GM18520 (cell line): ENCODE data around the gene CDK1.
"Not testable (repeated sequence)": the region's sequence is repeated elsewhere in the genome, so short reads cannot be mapped to it uniquely, and the experiment has no call there.

Source experiments
- ATAC-seq: cut with Tn5 transposase; IDR thresholded peaks from one replicate; pipeline ENCODE4 v1.9.1; 2021; ENCODE audit not compliant: unreplicated experiment

Gene CDK1

DNA sequence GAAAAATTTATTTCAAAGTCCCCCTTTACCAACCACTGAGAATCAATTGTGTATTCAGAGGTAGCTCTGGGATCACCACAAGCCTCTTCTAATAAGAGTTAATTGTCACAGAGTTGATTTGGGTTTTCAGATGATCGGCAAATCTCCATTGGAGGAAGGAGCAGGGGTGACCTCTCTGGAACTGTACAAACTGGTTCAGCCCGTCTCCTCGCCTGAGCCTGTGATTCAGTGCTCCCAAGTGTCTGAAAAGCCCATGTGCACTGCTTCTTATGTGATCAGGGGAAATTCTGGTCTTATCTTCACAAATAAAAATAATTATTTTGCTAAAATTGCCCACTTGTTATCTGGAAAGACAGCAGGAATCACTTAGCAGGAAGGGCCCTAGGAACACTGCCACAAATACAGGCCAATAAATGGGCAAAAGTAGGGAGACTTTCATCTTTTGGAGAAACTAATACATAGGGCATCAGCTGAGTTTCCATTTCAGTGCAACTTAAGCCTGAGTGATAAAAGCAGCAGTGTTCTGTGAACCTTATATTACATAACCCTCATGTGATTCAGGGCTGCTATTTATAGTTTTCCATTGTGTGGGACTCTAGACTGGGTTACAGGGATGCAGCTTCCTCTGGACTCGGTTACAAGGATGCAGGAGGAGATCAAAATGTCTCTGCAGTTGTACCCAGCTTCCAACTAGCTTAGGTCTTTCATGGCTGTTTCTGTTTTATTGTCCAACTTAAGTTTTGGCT lies 32.3 kb downstream of the CDK1 start:
- no peak for ATAC-seq

DNA sequence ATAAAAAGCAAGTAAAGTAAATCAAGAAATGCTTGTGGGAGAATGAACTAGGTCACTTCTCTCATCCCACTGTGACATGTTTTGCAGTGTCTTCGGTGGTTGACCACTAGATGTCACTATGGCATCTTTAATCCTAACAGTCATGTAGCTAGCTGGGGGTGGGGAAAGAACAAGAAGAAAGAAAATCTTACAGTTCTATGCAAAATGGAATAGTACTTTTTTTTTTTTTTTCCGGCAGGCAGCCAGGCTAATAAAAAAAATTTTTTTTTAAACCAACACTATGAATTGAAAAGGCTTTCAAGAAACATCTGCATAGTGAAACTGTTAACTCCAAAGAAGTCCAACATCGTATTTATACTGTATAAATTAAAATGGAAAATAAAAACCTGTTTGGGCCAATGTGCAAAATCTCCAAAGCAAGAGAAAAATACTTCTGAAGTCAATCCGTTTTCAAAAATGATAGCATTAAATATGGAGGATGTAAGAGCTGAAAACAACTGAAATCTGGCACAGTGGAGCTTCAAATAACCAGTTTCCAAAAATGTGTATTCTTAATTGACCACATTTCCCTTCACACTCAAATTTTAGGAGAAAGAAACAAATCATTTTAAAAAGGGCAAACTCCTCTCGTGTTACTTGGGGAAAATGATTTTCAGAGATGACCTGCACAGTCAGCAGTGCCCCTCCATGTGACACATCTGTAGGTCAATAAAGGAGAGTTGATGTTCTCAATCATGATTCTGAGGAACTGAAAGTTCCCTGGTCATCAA lies 38.5 kb downstream of the CDK1 start:
- ATAC-seq = peak; percentile 80

DNA sequence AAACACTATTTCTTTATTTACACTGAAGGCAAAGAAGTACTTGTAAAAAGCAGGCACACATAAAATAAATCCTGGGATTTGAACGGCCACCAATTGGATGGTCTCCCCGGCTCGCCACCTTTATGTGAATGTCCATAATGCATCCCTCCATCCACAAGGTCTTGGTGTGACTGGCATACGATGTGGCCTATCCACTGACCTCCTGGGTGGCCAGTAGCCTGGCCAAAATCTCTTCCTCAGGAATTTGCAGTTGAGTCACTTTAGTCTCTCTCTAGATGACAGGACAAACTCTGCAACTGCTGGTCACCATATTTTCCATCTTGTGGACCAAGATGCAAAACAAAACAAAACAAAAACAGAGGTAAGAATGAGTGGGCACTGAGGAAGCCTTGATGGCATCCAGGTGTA lies 39.1 kb downstream of the CDK1 start:
- no peak for ATAC-seq

DNA sequence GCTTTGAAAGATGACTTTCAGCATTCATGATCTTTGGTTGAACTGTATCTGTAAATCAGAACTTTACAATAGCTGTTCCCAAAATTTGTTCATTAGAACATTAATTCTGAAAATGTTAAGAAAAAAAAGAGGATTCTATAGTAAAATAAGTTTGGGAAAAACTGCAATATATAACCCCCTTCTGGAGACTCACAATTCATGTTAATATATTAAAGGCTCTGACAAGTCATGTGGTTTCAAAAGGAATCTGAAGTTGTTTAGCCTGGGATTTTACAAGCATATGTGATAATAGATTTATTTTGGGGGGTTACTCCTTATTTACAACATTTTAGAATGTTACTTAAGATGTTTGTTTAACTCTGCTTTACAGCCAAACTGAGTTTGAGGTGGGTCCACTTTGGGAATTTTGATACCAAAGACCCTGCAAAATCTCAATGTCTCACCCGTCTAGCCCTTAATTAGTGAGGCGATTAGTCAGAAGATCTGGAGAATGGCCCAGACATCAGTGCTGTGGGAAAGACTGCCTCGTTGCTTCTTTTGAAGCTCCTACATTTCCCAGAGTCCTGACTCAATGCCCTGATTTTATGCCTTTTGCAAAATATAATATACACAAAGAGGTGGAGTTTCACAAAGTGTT lies 40.0 kb downstream of the CDK1 start:
- no peak for ATAC-seq

DNA sequence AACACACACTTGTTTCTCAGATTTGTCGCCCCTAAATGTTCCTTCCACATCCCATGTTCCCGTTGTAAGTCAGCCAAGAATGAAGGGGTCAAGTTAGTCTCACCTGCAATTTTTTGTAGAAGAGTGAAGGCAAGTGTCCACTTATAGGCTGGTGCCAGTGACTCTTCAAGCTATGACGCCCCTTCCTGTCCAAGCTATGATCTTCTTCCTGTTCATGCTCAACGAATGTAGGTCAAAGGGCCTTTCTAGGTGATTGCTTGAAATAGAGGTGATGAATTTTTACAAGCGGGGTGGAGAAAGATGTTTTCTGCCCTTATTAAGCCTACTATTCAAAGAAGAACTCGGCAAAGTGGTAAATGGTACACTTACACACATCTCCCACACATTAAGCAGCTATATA lies 41.0 kb downstream of the CDK1 start:
- ATAC-seq = no peak

DNA sequence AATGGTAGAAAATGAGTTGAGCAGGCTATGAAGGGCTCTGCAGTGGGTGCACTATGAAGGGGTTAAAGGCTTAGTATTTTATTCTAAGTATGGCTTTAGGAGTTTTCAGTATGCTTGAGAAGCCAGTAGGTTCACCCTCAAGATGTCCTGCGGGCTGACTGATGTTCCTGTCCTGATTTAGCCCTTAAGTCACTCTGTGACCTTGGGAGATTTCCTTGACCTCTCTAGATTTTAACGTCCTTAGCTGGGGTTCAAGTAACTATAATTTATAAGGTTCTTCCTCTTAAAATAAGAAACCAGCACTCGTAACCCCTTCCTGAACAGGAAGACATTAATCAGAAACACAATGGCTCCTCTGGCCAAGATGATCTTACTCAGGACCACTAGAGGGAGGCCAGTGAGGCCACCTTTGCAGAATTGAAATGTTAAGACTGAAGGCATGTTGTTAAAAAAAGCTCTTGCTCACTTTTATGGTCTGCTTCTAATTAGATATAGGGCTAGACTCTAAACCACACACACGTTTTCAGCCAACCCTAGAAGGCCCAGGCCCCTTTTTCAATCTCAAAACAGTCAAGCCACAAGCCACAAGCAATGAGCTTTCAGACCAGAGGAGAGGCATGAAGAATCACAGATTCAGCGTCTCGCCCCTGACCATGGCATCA lies 41.9 kb downstream of the CDK1 start:
- ATAC-seq = peak; percentile 34

DNA sequence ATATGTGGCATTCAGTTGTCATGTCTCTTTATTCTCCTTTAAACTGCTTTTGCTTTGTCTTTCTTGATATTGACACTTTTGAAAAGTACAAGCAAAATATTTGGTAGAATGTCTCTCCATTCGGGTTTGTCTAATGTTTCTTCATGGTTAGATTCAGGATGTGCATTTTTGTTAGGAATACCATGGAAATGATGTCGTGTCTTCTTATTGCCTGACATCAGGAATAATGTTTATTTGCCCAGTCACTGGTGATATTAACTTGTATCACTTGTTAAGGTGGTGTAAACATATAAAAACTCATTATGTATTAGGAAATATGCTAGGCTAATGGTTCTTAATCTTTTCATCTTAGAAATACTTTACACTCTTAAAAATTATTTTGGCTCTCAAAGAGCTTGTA lies 43.4 kb downstream of the CDK1 start:
- no peak for ATAC-seq

DNA sequence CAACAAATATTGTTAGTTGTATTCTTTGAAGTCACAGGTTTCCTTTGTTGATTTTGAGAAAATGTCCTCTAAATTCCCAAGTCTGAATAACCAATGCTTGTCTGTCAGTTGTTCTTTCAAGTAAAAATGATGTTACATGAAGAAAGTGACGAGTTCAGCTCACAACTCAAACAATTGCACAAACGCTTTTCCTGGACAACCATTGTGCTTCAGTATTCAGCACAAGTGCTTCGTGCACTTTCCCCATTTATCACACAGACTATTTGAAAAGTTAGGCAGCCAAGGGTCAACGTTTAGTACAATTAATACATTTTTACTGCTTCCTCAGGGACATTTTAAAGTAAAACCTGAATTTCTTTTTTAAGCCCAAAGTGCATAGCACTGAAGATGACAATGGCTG lies 44.5 kb downstream of the CDK1 start:
- ATAC-seq = no peak

DNA sequence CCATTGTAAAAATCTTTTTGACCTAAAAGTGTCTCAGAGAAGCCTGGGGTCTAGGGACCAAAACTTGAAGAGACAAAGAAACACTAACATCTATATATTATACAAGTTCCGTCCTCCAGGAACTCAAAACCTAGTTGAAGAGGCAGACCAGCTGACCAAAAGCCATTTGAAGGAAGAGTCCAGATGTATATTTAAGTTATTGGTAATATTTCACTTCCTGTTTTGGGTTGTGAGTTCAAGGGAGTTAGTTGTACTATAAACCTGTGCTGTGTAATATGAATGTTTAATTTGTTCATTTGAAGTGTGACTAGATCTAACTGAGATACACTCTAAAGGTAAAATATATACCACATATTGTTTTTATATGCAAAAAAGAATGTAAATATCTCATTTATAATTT lies 45.0 kb downstream of the CDK1 start:
- no peak for ATAC-seq

DNA sequence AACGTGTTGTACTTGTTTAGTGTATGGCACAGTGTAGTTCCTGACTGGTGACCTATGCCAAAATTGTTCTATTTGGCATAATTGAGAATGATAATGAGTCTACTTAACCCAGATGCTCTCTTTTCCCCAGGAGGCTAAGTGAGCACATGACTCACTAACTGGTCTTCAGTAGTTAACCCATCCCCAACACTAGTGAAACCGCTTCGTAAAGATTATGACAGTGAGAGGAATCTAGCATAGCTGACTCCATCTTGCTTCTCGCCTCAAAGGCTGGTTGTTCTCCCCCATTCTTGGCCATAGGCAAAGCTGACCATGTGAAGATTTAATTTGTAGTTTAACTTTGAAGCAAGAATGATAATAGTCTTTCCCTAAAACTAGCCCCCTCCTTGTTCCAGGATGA lies 47.2 kb downstream of the CDK1 start:
- ATAC-seq = no peak

DNA sequence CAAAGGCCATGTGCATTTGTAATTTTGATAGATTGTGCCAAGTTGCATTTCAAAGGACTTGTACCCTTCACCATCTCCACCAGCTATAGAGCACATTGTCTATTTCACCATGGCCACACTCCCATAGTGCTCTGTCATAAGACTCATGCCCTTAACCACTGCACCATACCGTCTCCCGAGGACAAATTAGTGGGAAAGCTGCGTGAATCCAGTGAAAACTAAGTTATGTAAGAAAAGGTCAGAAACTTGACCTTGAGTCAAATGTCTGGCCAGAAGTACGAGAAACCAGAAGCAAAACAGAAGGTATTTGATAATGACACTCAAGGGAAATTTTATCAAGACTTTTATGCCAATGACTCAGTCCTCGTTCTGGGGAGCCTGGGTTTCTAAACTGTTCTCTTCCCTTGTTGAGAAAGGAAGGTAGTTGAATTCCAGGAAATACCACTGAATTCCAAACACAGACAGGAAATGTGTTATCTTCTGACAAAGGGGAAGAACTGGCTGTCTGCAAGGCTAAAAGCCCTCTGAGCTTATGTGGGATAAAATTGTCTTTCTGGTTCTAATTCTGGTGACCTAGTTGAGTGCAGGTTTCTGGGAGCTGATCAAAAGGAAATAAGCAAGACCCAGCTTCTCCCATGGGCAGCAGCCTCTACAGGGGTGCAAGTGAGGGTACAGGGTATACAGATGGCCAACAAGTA lies 49.7 kb downstream of the CDK1 start:
- no peak for ATAC-seq

DNA sequence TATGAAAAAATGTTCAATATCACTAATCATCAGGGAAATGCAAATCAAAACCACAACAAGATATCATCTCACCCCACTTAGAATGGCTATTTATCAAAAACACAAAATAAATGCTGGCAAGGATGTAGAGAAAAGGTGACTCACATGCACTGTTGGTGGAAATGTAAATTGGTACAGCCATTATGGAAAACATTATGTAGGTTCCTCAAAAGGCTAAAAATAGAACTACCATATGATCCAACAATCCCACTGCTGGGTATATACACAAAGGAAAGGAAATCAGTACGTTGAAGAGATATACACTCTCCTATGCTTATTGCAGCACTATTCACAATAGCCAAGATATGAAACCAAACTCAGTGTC lies 50.2 kb downstream of the CDK1 start:
- ATAC-seq = no peak

DNA sequence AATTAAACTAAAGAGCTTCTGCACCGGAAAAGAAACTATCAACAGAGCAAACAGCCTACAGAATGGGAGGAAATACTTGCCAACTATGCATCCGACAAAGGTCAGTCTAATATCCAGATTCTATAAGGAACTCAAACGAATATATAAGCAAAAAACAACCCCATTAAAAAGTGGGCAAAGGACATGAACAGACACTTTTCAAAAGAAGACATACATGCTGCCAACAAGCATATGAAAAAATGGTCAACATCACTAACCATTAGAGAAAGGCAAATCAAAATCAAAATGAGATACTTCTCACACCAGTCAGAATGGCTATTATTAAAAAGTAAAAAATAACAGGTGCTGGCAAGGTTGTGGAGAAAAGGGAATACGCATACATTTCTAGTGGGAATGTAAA lies 53.9 kb downstream of the CDK1 start:
- not testable (repeated sequence) for ATAC-seq

DNA sequence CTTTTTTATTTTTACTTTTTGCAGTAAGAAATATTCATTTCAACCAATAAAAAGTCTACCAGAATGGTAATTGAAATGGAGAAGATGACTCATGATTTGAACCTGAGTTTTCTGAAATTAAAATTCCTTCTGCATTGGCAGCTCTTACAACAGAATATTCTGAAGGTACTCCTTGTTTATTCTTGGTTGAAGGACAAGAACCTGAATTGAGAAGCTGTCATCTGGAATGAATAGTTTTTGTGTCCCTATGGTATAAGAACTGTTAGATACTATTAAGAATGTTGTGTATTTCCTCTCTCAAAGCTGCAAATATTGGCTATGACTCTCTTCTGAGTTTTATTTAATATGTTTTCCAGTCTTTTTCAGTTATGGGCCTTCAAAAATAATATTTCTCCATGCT lies 56.1 kb downstream of the CDK1 start:
- no peak for ATAC-seq

DNA sequence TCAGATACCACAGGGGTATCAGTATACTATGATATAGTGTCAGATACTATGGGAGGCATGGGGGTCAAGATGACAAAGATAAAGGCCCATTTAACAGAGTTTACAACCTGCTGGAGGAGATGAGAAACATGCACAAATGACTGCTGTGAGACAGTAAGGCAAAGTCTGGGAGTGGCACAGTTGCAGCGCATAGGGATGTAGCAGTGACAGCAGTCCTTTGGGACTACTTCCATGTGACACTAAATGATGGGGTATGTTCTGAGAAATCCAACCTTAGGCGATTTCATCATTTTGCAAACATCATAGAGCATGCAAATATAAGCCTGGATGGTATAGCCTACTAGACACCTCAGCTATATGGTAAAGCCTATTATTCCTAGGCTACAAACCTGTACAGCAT lies 56.8 kb downstream of the CDK1 start:
- no peak for ATAC-seq

DNA sequence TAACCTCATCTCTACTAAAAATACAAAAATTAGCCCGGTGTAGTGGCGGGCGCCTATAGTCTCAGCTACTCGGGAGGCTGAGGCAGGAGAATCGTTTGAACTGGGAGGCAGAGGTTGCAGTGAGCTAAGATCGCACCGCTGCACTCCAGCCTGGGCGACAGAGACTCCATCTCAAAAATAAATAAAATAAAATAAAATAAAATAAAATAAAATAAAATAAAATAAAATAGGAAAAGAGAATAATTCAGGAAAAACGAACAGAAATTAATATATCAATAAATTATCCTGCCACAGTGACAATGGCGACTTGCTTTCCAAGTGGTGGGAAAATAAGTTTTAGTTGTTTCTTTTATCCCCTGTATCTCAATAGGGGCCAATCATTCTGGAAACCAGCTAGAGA lies 62.9 kb downstream of the CDK1 start:
- not testable (repeated sequence) for ATAC-seq

DNA sequence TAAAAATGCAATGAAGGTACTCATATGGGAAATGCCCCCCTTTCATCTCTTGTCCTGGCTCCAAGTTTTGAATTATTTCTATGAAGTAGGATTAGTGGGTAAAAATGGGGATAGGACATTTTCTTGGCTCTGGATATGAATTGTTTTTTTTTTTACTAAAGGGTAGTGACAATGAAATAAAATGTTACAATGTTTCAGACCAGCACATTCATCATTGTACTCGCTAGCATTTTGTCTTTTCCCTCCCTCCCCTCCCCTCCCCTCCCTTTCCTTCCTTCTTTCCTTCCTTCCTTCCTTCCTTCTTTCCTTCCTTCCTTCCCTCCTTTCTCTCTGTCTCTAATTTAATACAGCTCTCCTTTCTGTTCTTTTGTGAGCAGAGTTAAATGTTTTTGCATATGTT lies 64.4 kb downstream of the CDK1 start:
- no peak for ATAC-seq
